ENCODE measurements around the gene MFSD1.

MFSD1 gene

DNA sequence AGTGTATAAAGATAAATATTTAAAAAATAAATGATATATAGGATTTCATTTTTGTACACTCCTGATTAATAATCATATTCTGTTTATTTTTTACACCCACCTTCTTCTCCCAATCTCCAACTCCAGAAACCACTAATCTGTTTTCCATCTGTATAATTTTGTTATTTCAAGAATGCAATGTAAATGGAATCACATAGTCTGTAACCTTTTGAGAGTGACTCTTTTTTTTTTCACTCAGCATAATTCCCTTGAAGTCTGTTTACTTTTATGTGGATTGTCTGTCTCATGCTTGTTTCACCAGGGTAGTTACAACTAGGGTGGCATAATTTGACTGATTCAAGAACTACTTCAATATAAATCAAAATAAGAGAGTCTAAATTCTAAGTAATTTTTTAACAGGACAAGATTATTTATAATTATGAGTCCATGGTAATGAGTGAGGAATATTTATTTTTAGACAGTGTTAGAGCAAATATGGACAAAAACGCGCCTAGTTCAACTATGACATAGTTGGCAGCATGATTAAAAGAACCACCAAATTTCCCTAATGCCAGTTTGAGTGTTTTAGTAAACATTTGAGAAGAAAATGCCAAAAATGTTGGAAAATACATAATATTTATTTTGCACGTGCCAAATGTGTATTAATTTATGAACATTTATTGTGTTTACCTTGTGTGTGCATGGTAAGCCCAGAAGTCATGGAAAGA is 19.4 kb upstream of the MFSD1 start:
- TF ChIP-seq TAF1 (IDR thresholded peaks at IDR 0.05; ENCODE audit: borderline replicate concordance, insufficient read depth, low read length) = no peak

DNA sequence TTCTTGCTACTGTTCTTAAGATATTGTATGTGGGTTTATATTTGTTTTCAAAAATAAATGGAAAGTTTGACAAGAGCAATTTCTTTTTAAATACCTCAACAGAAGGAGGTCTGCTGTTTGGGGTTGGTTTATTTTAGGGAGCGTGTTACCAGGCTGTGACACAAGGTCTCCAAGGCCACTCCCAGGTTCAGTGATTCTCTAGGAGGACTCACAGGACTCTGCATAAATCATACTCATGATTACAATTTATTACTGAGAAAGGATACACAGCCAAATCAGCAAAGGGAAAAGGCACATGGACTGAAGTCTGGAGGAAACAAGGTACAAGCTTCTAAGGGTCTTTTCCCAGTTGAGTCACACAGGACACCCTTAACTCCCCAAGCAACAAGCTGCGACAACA is 18.8 kb upstream of the MFSD1 start:
- TF ChIP-seq TAF1 (IDR thresholded peaks at IDR 0.05; ENCODE audit: borderline replicate concordance, insufficient read depth, low read length) = no peak
- no peak for TF ChIP-seq REST (IDR thresholded peaks at IDR 0.05; ENCODE audit: insufficient read depth in 1 of 2, low read depth in 2 of 2, low read length in 2 of 2)
- TF ChIP-seq POLR2AphosphoS5 (IDR thresholded peaks at IDR 0.05; ENCODE audit: low read depth, low read length) = no peak
- TF ChIP-seq FOXP2 (optimal IDR thresholded peaks at IDR 0.05; ENCODE audit: borderline replicate concordance, extremely low read depth, extremely low read length, insufficient read depth) = no peak

GRCh38 chr3:158785972-158786371 is 15.9 kb upstream of the MFSD1 start:
- TF ChIP-seq POLR2AphosphoS5 (IDR thresholded peaks at IDR 0.05; ENCODE audit: low read depth, low read length) (no peak), TAF1 (IDR thresholded peaks at IDR 0.05; ENCODE audit: borderline replicate concordance, insufficient read depth, low read length) (no peak), SIN3A (IDR thresholded peaks at IDR 0.05; ENCODE audit: borderline replicate concordance, insufficient read depth, low read length) (no peak), REST (IDR thresholded peaks at IDR 0.05; ENCODE audit: insufficient read depth in 1 of 2, low read depth in 2 of 2, low read length in 2 of 2) (no peak), FOXP2 (optimal IDR thresholded peaks at IDR 0.05; ENCODE audit: borderline replicate concordance, extremely low read depth, extremely low read length, insufficient read depth) (no peak)

GRCh38 chr3:158788446-158788845 is 13.4 kb upstream of the MFSD1 start:
- TF ChIP-seq REST (IDR thresholded peaks at IDR 0.05; ENCODE audit: insufficient read depth in 1 of 2, low read depth in 2 of 2, low read length in 2 of 2) = no peak
- no peak for TF ChIP-seq FOXP2 (optimal IDR thresholded peaks at IDR 0.05; ENCODE audit: borderline replicate concordance, extremely low read depth, extremely low read length, insufficient read depth)
- TF ChIP-seq POLR2AphosphoS5 (IDR thresholded peaks at IDR 0.05; ENCODE audit: low read depth, low read length) = no peak
- TF ChIP-seq TAF1 (IDR thresholded peaks at IDR 0.05; ENCODE audit: borderline replicate concordance, insufficient read depth, low read length) = no peak
- no peak for TF ChIP-seq SIN3A (IDR thresholded peaks at IDR 0.05; ENCODE audit: borderline replicate concordance, insufficient read depth, low read length)

DNA sequence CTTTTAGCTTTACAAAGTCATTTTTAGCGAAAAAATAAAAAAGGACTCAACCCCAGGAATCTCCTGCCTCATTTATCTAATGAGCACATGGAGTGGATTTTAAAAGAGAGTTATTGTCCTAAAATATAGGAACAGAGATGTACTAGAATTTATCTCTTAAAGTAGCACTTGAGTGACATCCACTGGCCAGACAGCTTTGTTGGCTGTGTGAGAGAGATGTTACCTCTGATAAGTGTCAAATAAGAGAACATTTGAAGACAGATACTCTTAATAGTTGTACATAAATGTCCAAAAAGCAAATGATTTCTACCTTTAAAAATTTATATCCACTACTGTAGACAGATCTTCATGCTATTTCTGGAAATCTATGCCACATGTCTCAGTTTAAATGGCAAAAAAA is 12.3 kb upstream of the MFSD1 start:
- TF ChIP-seq TAF1 (IDR thresholded peaks at IDR 0.05; ENCODE audit: borderline replicate concordance, insufficient read depth, low read length) (no peak), SIN3A (IDR thresholded peaks at IDR 0.05; ENCODE audit: borderline replicate concordance, insufficient read depth, low read length) (no peak), POLR2AphosphoS5 (IDR thresholded peaks at IDR 0.05; ENCODE audit: low read depth, low read length) (no peak), REST (IDR thresholded peaks at IDR 0.05; ENCODE audit: insufficient read depth in 1 of 2, low read depth in 2 of 2, low read length in 2 of 2) (no peak), FOXP2 (optimal IDR thresholded peaks at IDR 0.05; ENCODE audit: borderline replicate concordance, extremely low read depth, extremely low read length, insufficient read depth) (no peak)
